Loucy (cell line): Measurements from ENCODE around the gene GLB1L.
A peak's percentile ranks its signal among the peaks of the same experiment; 100 is the strongest.
"Not testable (repeated sequence)": the region's sequence is repeated elsewhere in the genome, so short reads cannot be mapped to it uniquely, and the experiment has no call there.

Experiments
- H2AFZ ChIP-seq: fragments of 200-600 bp; sonication (generic); 2 replicates; pipeline ENCODE4 v1.6.0; 2016; ENCODE audit warnings: antibody characterized with exemption, mild to moderate bottlenecking, low read length, moderate library complexity
- H3F3A ChIP-seq: fragments of 200-600 bp; 2 replicates; pipeline ENCODE4 v1.6.0; 2016; ENCODE audit warnings: antibody characterized with exemption, low read depth, mild to moderate bottlenecking
- H3K27me3 ChIP-seq: fragments of 200-600 bp; sonication (generic); 2 replicates; pipeline ENCODE4 v1.6.1; 2014; ENCODE audit warnings: low read length, mild to moderate bottlenecking; ENCODE audit not compliant: insufficient read depth, poor library complexity, severe bottlenecking
- H3K36me3 ChIP-seq: fragments of 200-600 bp; sonication (generic); 2 replicates; pipeline ENCODE4 v1.6.1; 2016; ENCODE audit warnings: low read length; ENCODE audit not compliant: insufficient read depth
- H3K4me1 ChIP-seq: fragments of 200-600 bp; sonication (generic); 2 replicates; pipeline ENCODE4 v1.5.1; 2014; ENCODE audit warnings: low read length, mild to moderate bottlenecking; ENCODE audit not compliant: insufficient read depth, poor library complexity, severe bottlenecking
- H3K4me2 ChIP-seq: fragments of 200-600 bp; sonication (generic); 2 replicates; pipeline ENCODE4 v1.6.0; 2014; ENCODE audit warnings: antibody characterized with exemption, low read length, low read depth, mild to moderate bottlenecking; ENCODE audit not compliant: poor library complexity, severe bottlenecking
- H3K4me3 ChIP-seq: fragments of 200-600 bp; sonication (generic); 2 replicates; pipeline ENCODE4 v1.5.1; 2014; ENCODE audit warnings: low read length, mild to moderate bottlenecking, mixed read lengths; ENCODE audit not compliant: poor library complexity, severe bottlenecking
- H3K79me2 ChIP-seq: fragments of 200-600 bp; sonication (generic); 2 replicates; pipeline ENCODE4 v1.6.1; 2014; ENCODE audit warnings: low read length; ENCODE audit not compliant: insufficient read depth
- H3K9ac ChIP-seq: fragments of 200-600 bp; sonication (generic); 2 replicates; pipeline ENCODE4 v1.6.0; 2014; ENCODE audit warnings: mild to moderate bottlenecking, low read depth, low read length, moderate library complexity; ENCODE audit not compliant: poor library complexity, severe bottlenecking
- H3K9me2 ChIP-seq: fragments of 200-600 bp; sonication (generic); replicated peaks from 2 replicates; pipeline ENCODE4 v1.6.1; 2016; ENCODE audit warnings: low read depth, low read length, mixed read lengths
- H3K9me3 ChIP-seq: fragments of 200-600 bp; sonication (generic); 2 replicates; pipeline ENCODE4 v1.6.1; 2014; ENCODE audit warnings: mild to moderate bottlenecking, antibody characterized with exemption, low read length, low read depth; ENCODE audit not compliant: insufficient read depth
- H4K20me1 ChIP-seq: fragments of 200-600 bp; sonication (generic); 2 replicates; pipeline ENCODE4 v1.6.0; 2014; ENCODE audit warnings: antibody characterized with exemption, low read length, mild to moderate bottlenecking; ENCODE audit not compliant: insufficient read depth, poor library complexity, severe bottlenecking
- EZH2phosphoT487 ChIP-seq: fragments of 200-600 bp; IDR thresholded peaks from 2 replicates; pipeline ENCODE4 v1.6.1; 2018; ENCODE audit warnings: antibody characterized with exemption, mild to moderate bottlenecking, moderate library complexity, borderline replicate concordance
- TF ChIP-seq, protein P1 (sequence below): fragments of 200-600 bp; sonication (generic); conservative IDR thresholded peaks from 2 replicates; pipeline ENCODE4 v1.5.1; 2014; ENCODE audit warnings: mild to moderate bottlenecking, antibody characterized with exemption, low read length

Gene GLB1L

DNA sequence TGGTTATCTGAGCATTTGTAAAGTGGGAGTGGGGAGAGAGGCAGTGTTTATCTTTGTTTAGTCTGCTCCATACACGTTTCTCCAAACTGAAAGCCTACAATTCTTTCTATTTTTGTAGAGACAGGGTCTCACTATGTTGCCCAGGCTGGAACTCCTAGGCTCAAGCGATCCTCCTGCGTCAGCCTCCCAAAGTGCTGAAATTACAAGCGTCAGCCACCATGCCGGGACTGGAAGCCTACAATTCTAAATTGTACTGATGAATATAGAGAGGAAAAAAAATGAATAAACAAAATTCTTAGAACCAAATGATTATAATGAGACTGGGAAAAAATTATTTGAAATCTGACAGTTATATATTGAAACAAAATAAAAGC, 40.1 kb downstream of the GLB1L start:
- H3F3A ChIP-seq, result peaks cover 8% of the 10 kb centered on the region; the same call in 1 of the 2 replicates
- H3K27me3 ChIP-seq, result no peaks in the 10 kb centered on the region
- no peak overlapping the region for H3K4me2 ChIP-seq
- H3K9ac ChIP-seq, result no peak overlapping the region
- H3K36me3 ChIP-seq, result no peaks in the 10 kb centered on the region
- peaks cover 18% of the 10 kb centered on the region for H3K4me1 ChIP-seq
- H3K79me2 ChIP-seq, result peaks cover 9% of the 10 kb centered on the region; the same call in 1 of the 2 replicates
- H4K20me1 ChIP-seq, result peaks cover 4% of the 10 kb centered on the region
- H2AFZ ChIP-seq, result no peak overlapping the region
- TF ChIP-seq, protein P1, sequence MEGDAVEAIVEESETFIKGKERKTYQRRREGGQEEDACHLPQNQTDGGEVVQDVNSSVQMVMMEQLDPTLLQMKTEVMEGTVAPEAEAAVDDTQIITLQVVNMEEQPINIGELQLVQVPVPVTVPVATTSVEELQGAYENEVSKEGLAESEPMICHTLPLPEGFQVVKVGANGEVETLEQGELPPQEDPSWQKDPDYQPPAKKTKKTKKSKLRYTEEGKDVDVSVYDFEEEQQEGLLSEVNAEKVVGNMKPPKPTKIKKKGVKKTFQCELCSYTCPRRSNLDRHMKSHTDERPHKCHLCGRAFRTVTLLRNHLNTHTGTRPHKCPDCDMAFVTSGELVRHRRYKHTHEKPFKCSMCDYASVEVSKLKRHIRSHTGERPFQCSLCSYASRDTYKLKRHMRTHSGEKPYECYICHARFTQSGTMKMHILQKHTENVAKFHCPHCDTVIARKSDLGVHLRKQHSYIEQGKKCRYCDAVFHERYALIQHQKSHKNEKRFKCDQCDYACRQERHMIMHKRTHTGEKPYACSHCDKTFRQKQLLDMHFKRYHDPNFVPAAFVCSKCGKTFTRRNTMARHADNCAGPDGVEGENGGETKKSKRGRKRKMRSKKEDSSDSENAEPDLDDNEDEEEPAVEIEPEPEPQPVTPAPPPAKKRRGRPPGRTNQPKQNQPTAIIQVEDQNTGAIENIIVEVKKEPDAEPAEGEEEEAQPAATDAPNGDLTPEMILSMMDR, result no peak
- TF ChIP-seq EZH2phosphoT487, result no peak
- peaks cover 8% of the 10 kb centered on the region; the same call in 1 of the 2 replicates for H3K9me3 ChIP-seq
- H3K4me3 ChIP-seq, result no peak overlapping the region
- no peaks in the 10 kb centered on the region for H3K9me2 ChIP-seq

DNA sequence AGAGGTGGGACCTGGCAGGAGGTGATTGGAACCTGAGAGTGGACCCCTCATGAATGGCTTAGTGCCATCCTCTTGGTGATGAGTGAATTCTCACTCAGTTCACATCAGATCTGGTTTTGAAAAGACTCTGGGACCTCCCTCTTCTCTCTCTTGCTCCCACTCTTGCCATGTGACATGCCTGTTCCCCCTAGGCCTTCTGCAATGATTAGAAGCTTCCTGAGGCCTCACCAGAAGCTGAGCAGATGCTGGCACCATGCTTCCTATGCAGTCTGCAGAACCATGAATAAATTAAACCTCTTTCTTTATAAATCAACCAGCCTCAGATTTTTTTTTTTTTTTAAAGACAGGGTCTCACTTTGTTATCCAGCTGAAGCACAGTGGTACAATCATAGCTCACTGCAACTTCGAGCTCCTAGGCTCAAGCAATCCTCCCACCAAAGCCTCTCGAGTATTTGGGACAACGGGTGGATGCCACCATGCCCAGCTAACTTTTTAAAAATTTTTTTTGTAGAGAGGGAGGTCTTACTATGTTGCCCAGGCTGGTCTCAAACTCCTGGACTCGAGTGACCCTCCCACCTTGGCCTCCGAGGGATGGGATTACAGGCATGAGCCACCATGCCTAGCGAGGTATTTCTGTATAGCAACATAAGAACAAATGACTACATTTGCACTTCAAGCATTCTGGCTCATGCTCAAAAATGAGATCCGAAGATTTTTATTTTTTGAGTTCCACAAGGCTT, 40.6 kb downstream of the GLB1L start:
- Histone ChIP-seq H3K79me2 (peaks cover 9% of the 10 kb centered on the region; the same call in 1 of the 2 replicates), H3K4me2 (no peak overlapping the region), H3K36me3 (no peaks in the 10 kb centered on the region), H3K9me2 (no peaks in the 10 kb centered on the region), H3K4me1 (peaks cover 22% of the 10 kb centered on the region), H4K20me1 (peaks cover 4% of the 10 kb centered on the region), H2AFZ (no peak overlapping the region), H3K9me3 (peaks cover 8% of the 10 kb centered on the region; the same call in 1 of the 2 replicates), H3F3A (peaks cover 8% of the 10 kb centered on the region; the same call in 1 of the 2 replicates), H3K9ac (no peak overlapping the region), H3K4me3 (no peak overlapping the region), H3K27me3 (no peaks in the 10 kb centered on the region)
- no peak for TF ChIP-seq EZH2phosphoT487
- TF ChIP-seq, protein P1, result no peak

DNA sequence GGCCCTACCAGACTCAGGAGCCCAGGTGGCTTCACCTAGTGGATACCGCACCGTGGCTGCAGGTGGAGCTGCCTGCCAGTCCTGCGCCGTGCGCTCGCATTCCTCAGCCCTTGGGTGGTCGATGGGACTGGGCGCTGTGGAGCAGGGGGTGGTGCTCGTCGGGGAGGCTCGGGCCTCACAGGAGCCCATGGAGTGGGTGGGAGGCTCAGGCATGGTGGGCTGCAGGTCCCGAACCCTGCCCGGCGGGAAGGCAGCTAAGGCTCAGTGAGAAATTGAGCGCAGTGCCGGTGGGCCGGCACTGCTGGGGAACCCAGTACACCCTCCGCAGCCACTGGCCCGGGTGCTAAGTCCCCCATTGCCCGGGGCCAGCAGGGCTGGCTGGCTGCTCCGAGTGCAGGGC, 43.9 kb downstream of the GLB1L start:
- H3K9me2 ChIP-seq, H3K9me3 ChIP-seq, H3K4me3 ChIP-seq, H3F3A ChIP-seq, H3K9ac ChIP-seq, H2AFZ ChIP-seq, H3K4me2 ChIP-seq, H3K79me2 ChIP-seq, H3K36me3 ChIP-seq, H3K27me3 ChIP-seq, H4K20me1 ChIP-seq: not testable (repeated sequence)
- peaks cover 16% of the 10 kb centered on the region for H3K4me1 ChIP-seq

DNA sequence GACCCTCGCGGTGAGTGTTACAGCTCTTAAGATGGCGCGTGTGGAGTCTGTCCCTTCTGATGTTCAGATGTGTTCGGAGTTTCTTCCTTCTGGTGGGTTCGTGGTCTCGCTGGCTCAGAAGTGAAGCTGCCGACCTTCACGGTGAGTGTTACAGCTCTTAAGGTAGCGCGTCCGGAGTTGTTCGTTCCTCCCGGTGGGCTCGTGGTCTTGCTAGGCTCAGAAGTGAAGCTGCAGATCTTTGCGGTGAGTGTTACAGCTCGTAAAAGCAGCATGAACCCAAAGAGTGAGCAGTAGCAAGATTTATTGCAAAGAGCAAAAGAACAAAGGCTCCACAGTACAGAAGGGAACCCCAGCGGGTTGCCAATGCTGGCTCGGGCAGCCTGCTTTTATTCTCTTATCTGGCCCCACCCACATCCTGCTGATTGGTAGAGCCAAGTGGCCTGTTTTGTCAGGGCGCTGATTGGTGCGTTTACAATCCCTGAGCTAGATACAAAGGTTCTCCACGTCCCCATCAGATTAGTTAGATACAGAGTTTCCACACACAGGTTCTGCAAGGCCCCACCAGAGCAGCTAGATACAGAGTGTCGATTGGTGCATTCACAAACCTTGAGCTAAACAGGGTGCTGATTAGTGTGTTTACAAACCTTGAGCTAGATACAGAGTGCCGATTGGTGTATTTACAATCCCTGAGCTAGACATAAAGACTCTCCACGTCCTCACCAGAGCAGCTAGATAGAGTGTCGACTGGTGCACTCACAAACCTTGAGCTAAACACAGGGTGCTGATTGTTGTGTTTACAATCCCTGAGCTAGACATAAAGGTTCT, 44.5 kb downstream of the GLB1L start:
- H3K4me3 ChIP-seq, result peak overlapping the region; percentile 71
- not testable (repeated sequence) for H3K36me3 ChIP-seq, H3F3A ChIP-seq, H3K9me2 ChIP-seq, H3K9me3 ChIP-seq, H3K79me2 ChIP-seq, H3K27me3 ChIP-seq, H4K20me1 ChIP-seq
- H2AFZ ChIP-seq, result 0 out of 2 replicates have a peak overlapping the region, but pooled peaks have one; percentile 50
- H3K4me1 ChIP-seq, result peaks cover 12% of the 10 kb centered on the region
- H3K9ac ChIP-seq, result peak overlapping the region; percentile 59
- H3K4me2 ChIP-seq, result peak overlapping the region; percentile 65
